ENCODE data around the gene TLK2.
"Not testable (repeated sequence)": the region's sequence is repeated elsewhere in the genome, so short reads cannot be mapped to it uniquely, and the experiment has no call there.

The TLK2 gene

GRCh38 chr17:62605588-62605987 lies 127.0 kb downstream of the TLK2 start:
- DNase-seq = no peak

- no peak for DNase-seq
Measured at GRCh38 chr17:62611292-62611691, 132.7 kb downstream of the TLK2 start.

GRCh38 chr17:62611728-62612127 lies 133.1 kb downstream of the TLK2 start:
- DNase-seq = no peak

- not testable (repeated sequence) for DNase-seq
Measured at GRCh38 chr17:62612289-62612688, 133.7 kb downstream of the TLK2 start.

- DNase-seq = not testable (repeated sequence)
Measured at GRCh38 chr17:62613095-62613494, 134.5 kb downstream of the TLK2 start.

- no peak for DNase-seq
Measured at GRCh38 chr17:62614142-62614541, 135.5 kb downstream of the TLK2 start.

- no peak for DNase-seq
Measured at GRCh38 chr17:62615503-62615902, 136.9 kb downstream of the TLK2 start.

- no peak for DNase-seq
Measured at GRCh38 chr17:62616993-62617893, 138.6 kb downstream of the TLK2 start.

- DNase-seq = no peak
Measured at GRCh38 chr17:62617894-62618472, 139.4 kb downstream of the TLK2 start.

- no peak for DNase-seq
Measured at GRCh38 chr17:62618647-62619416, 140.2 kb downstream of the TLK2 start.

GRCh38 chr17:62619417-62620155 lies 141.0 kb downstream of the TLK2 start:
- no peak for DNase-seq

- no peak for DNase-seq
Measured at GRCh38 chr17:62621223-62621622, 142.6 kb downstream of the TLK2 start.

GRCh38 chr17:62625184-62625869 lies 146.7 kb downstream of the TLK2 start:
- no peak for DNase-seq

GRCh38 chr17:62625870-62626200 lies 147.2 kb downstream of the TLK2 start:
- no peak for DNase-seq

GRCh38 chr17:62626719-62627218 lies 148.1 kb downstream of the TLK2 start:
- no peak for DNase-seq

- DNase-seq = peak; percentile 44 to 65
Measured at GRCh38 chr17:62627219-62627903, 148.7 kb downstream of the TLK2 start, which contains the start of gene MRC2. MRC2 (plus strand) TSS chr17:62627670; CDS start chr17:62627803, 133 bp downstream.

- peak; percentile 43 to 64 for DNase-seq
Measured at GRCh38 chr17:62627904-62628633, 149.4 kb downstream of the TLK2 start.

GRCh38 chr17:62628831-62629555 lies 150.4 kb downstream of the TLK2 start:
- DNase-seq = no peak

GRCh38 chr17:62629556-62630364 lies 151.1 kb downstream of the TLK2 start:
- no peak for DNase-seq
